CD14-positive monocyte (primary cell): ENCODE results near the gene PLCB1. TPM values are rescaled to one million over a fixed set of nuclear protein-coding genes. Genes with fewer than 3 reads are reported as not detected.

Experiments used
- DNase-seq, 3 donors: peaks; one replicate each; pipeline ENCODE4 v3.0.0-alpha.2; 2011 to 2022
- H2AFZ ChIP-seq: 2 replicates; pipeline ENCODE4 v1.6.0; 2012; ENCODE audit warnings: mild to moderate bottlenecking, low read depth, low read length, inconsistent platforms; ENCODE audit not compliant: insufficient read depth, poor library complexity, severe bottlenecking
- H3K27ac ChIP-seq, 2 donors: 1 replicate in 1 of 2; 2 replicates in 1 of 2; pipeline ENCODE4 v1.5.1; 2012 to 2013; ENCODE audit warnings: low read length in 2 of 2, control low read depth in 1 of 2, inconsistent platforms in 1 of 2, low read depth in 1 of 2, mild to moderate bottlenecking in 1 of 2
- H3K27me3 ChIP-seq, 2 donors: one replicate each; pipeline versions ENCODE4 v1.6.0 to v1.6.1; 2011 to 2013; ENCODE audit warnings: low read length in 2 of 2; ENCODE audit not compliant: control insufficient read depth in 2 of 2, insufficient read depth in 2 of 2
- H3K36me3 ChIP-seq, 2 donors: replicated peaks in 1 of 2; 1 replicate in 1 of 2; 2 replicates in 1 of 2; pipeline versions ENCODE4 v1.5.1 to v1.6.1; 2012 to 2013; ENCODE audit warnings: low read length in 2 of 2, control low read depth in 1 of 2, inconsistent platforms in 1 of 2, mild to moderate bottlenecking in 1 of 2; ENCODE audit not compliant: insufficient read depth in 2 of 2, control insufficient read depth in 1 of 2
- H3K4me1 ChIP-seq, 2 donors: 1 replicate in 1 of 2; 2 replicates in 1 of 2; pipeline versions ENCODE4 v1.5.1 to v1.6.1; 2012 to 2013; ENCODE audit warnings: low read length in 2 of 2, control low read depth in 1 of 2, inconsistent platforms in 1 of 2, mild to moderate bottlenecking in 1 of 2, moderate library complexity in 1 of 2; ENCODE audit not compliant: insufficient read depth in 2 of 2, control insufficient read depth in 1 of 2
- H3K4me2 ChIP-seq: replicated peaks from 2 replicates; pipeline ENCODE3; 2012; ENCODE audit warnings: low read length, moderate library complexity, mild to moderate bottlenecking; ENCODE audit not compliant: poor library complexity, severe bottlenecking; ENCODE audit errors: extremely low read depth
- H3K4me3 ChIP-seq, 3 experiments: fragments of 200-600 bp in 1 of 3; sonication (generic) in 1 of 3; replicated peaks in 1 of 3; 1 replicate in 2 of 3; 2 replicates in 1 of 3; pipeline ENCODE4 v1.5.1; 2011 to 2013; ENCODE audit warnings: low read length in 3 of 3, mild to moderate bottlenecking in 3 of 3, control low read depth in 2 of 3, low read depth in 2 of 3, inconsistent platforms in 1 of 3, moderate library complexity in 1 of 3
- H3K79me2 ChIP-seq: 2 replicates; pipeline ENCODE4 v1.6.0; 2012; ENCODE audit warnings: mild to moderate bottlenecking, control low read depth, inconsistent platforms, low read length, moderate library complexity; ENCODE audit not compliant: insufficient read depth
- H3K9ac ChIP-seq: 2 replicates; pipeline ENCODE4 v1.6.0; 2017; ENCODE audit warnings: low read length, mild to moderate bottlenecking; ENCODE audit not compliant: insufficient read depth, poor library complexity, severe bottlenecking
- H3K9me3 ChIP-seq, 2 donors: replicated peaks in 1 of 2; 1 replicate in 1 of 2; 2 replicates in 1 of 2; pipeline versions ENCODE4 v1.5.1 to v1.6.1; 2012 to 2013; ENCODE audit warnings: low read length in 2 of 2, control low read depth in 1 of 2; ENCODE audit not compliant: control insufficient read depth in 1 of 2, insufficient read depth in 1 of 2
- H4K20me1 ChIP-seq: 2 replicates; pipeline ENCODE4 v1.6.0; 2012; ENCODE audit warnings: mild to moderate bottlenecking, low read length, control low read depth, moderate library complexity; ENCODE audit not compliant: insufficient read depth
- H3K27ac Mint-ChIP-seq, 7 donors: one replicate each; pipeline ENCODE4 v1.8.0; 2020; ENCODE audit warnings: mild to moderate bottlenecking in 7 of 7, mixed read lengths in 7 of 7, moderate library complexity in 6 of 7, inconsistent platforms in 2 of 7
- H3K27me3 Mint-ChIP-seq, 3 donors: one replicate each; pipeline ENCODE4 v1.8.0; 2021 to 2022; ENCODE audit warnings: low read depth in 3 of 3, mild to moderate bottlenecking in 3 of 3, mixed read lengths in 3 of 3, moderate library complexity in 3 of 3, inconsistent platforms in 1 of 3
- H3K36me3 Mint-ChIP-seq, 2 donors: one replicate each; pipeline ENCODE4 v1.8.0; 2020; ENCODE audit warnings: mixed read lengths in 2 of 2, inconsistent platforms in 1 of 2, mild to moderate bottlenecking in 1 of 2
- H3K4me1 Mint-ChIP-seq: one replicate; pipeline ENCODE4 v1.8.0; 2020; ENCODE audit warnings: mild to moderate bottlenecking, mixed read lengths
- H3K4me3 Mint-ChIP-seq, 2 donors: one replicate each; pipeline ENCODE4 v1.8.0; 2020; ENCODE audit warnings: mild to moderate bottlenecking in 2 of 2, mixed read lengths in 2 of 2, moderate library complexity in 1 of 2
- H3K9me3 Mint-ChIP-seq, 7 donors: one replicate each; pipeline ENCODE4 v1.8.0; 2020 to 2022; ENCODE audit warnings: mixed read lengths in 7 of 7, mild to moderate bottlenecking in 6 of 7, moderate library complexity in 6 of 7, inconsistent platforms in 2 of 7
- CTCF ChIP-seq: fragments of 200-600 bp; IDR thresholded peaks from one replicate; pipeline ENCODE4 v1.8.0; 2022; ENCODE audit warnings: antibody characterized with exemption, mild to moderate bottlenecking
- WGBS: methylation state at CpG from one replicate; pipeline ENCODE4 v1.1.5; 2013; ENCODE audit warnings: missing lambda C conversion rate; ENCODE audit not compliant: insufficient coverage; 5-methylcytosine and 5-hydroxymethylcytosine counted together
- intact Hi-C, 2 donors: fragments of 100-400 bp; cut with micrococcal nuclease; formaldehyde crosslinking; loops; one replicate each; pipeline versions ENCODE4 v1.15.0 to v1.15.1; 2023
- polyA plus RNA-seq, 3 donors: library from polyadenylated mRNA; depleted of rRNA in 1 of 3; unstranded in 2 of 3; stranded (reverse) in 1 of 3; fragments of 300-500 nt in 2 of 3; fragments of >200 nt in 1 of 3; fragmentation: Illumina TruSeq in 2 of 3; gene quantifications; 1 replicate in 2 of 3; 2 replicates in 1 of 3; pipeline ENCODE4 v1.2.3, GENCODE V29; 2012 to 2021

The PLCB1 gene
- polyA plus RNA-seq, 3 donors, result 8.6 to 16.4 (median 13.2) TPM

- Histone ChIP-seq H3K27ac (no peak overlapping the region), H2AFZ (no peak overlapping the region), H3K79me2 (no peaks in the 10 kb centered on the region), H3K4me1 (peaks cover 6 to 7% of the 10 kb centered on the region in 2 donors), H3K9me3 (no peaks in the 10 kb centered on the region), H3K36me3 (peaks cover 2 to 17% of the 10 kb centered on the region in 2 donors), H3K9ac (no peak overlapping the region), H4K20me1 (no peaks in the 10 kb centered on the region), H3K4me2 (no peak overlapping the region), H3K4me3 (no peak overlapping the region), H3K27me3 (no peaks in the 10 kb centered on the region)
- no peak overlapping the region for H3K27ac Mint-ChIP-seq
- H3K4me3 Mint-ChIP-seq, result no peak overlapping the region
- WGBS, result 74% methylated on average over 4 of the region's 8 CpGs
- H3K9me3 Mint-ChIP-seq, result no peaks in the 10 kb centered on the region
- peaks cover 16% of the 10 kb centered on the region for H3K4me1 Mint-ChIP-seq
- no peaks in the 10 kb centered on the region for H3K27me3 Mint-ChIP-seq
- intact Hi-C loops, result loop anchor here (2.0 to 5.0 kb wide), 4 partner anchors 592 to 785 kb away; no protein-coding TSS in a partner anchor
- peaks cover 11 to 16% of the 10 kb centered on the region in 2 donors for H3K36me3 Mint-ChIP-seq
- TF ChIP-seq CTCF, result peak; percentile 80
- DNase-seq, result peak; percentile 51 to 72 (median 65)
These were observed 590.3 kb downstream of the PLCB1 start for GRCh38 chr20:8722277-8722928.

DNA sequence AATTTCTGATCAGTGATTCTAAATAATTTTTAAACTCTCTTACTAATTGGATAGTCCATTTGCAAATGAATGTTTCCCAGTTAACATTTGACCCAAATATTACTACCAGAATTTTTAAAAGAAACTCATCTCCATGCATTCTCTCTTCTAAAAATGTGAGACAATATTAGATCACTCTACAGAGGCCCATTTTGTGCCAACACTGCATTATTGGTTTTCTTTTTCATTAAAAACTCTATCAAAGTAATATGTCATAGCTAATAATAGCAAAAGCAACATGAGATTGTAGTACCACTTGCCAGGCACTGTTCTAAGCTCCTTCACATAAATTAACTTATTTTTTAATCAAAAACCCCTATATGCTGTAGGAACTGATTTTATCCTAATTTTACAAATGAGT, 591.2 kb downstream of the PLCB1 start:
- H2AFZ ChIP-seq, result no peak overlapping the region
- H3K79me2 ChIP-seq, result no peaks in the 10 kb centered on the region
- H3K4me3 ChIP-seq, result no peak overlapping the region
- H3K4me1 ChIP-seq, result peaks cover 6 to 7% of the 10 kb centered on the region in 2 donors
- no peaks in the 10 kb centered on the region for H3K9me3 ChIP-seq
- H3K4me2 ChIP-seq, result no peak overlapping the region
- no peaks in the 10 kb centered on the region for H4K20me1 ChIP-seq
- DNase-seq, result no peak
- no peak overlapping the region for H3K9ac ChIP-seq
- no peak overlapping the region for H3K4me3 Mint-ChIP-seq
- intact Hi-C loops, result loop anchor here (2.0 to 5.0 kb wide), 4 partner anchors 592 to 786 kb away; no protein-coding TSS in a partner anchor
- H3K36me3 Mint-ChIP-seq, result peaks cover 2 to 11% of the 10 kb centered on the region in 2 donors
- no peak overlapping the region for H3K27ac ChIP-seq
- H3K27me3 Mint-ChIP-seq, result no peaks in the 10 kb centered on the region
- peaks cover 16% of the 10 kb centered on the region for H3K4me1 Mint-ChIP-seq
- H3K36me3 ChIP-seq, result peaks cover 2 to 15% of the 10 kb centered on the region in 2 donors
- no peaks in the 10 kb centered on the region for H3K9me3 Mint-ChIP-seq
- no peak for TF ChIP-seq CTCF
- H3K27me3 ChIP-seq, result no peaks in the 10 kb centered on the region
- no peak overlapping the region for H3K27ac Mint-ChIP-seq
